Kidney epithelial cell (primary cell): ENCODE results near the gene ITGBL1. TPM values are rescaled to one million over a fixed set of nuclear protein-coding genes. Genes with fewer than 3 reads are reported as not detected.

Experiments
- DNase-seq: peaks from one replicate; pipeline ENCODE4 v3.0.0-alpha.2; 2010; ENCODE audit warnings: low read depth
- H3K27me3 ChIP-seq: 2 replicates; pipeline ENCODE4 v1.6.0; 2011; ENCODE audit warnings: low read length; ENCODE audit not compliant: control insufficient read depth, insufficient read depth
- H3K36me3 ChIP-seq: 2 replicates; pipeline ENCODE4 v1.5.1; 2011; ENCODE audit warnings: low read length; ENCODE audit not compliant: control insufficient read depth, insufficient read depth
- H3K4me3 ChIP-seq: 2 replicates; pipeline ENCODE4 v1.5.1; 2011; ENCODE audit warnings: low read depth, mild to moderate bottlenecking, control low read depth, low read length
- CTCF ChIP-seq: IDR thresholded peaks from 2 replicates; pipeline ENCODE4 v1.5.1; 2011; ENCODE audit warnings: mild to moderate bottlenecking, moderate library complexity, low read length, control low read depth, inconsistent platforms; ENCODE audit not compliant: insufficient read depth, poor library complexity, severe bottlenecking
- total RNA-seq: library from RNA; depleted of rRNA; stranded (reverse); fragments of >200 nt; gene quantifications from 2 replicates; pipeline ENCODE4 v1.2.3, GENCODE V29; 2015

Gene ITGBL1
- total RNA-seq, 1 donor from 2014 or later = 0.21 TPM

- DNase-seq = no peak
- TF ChIP-seq CTCF = no peak
- no peaks in the 10 kb centered on the region for H3K36me3 ChIP-seq
Observed at GRCh38 chr13:101584331-101584730, 131.9 kb downstream of the ITGBL1 start.

GRCh38 chr13:101590479-101590878 lies 138.0 kb downstream of the ITGBL1 start:
- H3K27me3 ChIP-seq = no peaks in the 10 kb centered on the region
- H3K36me3 ChIP-seq = no peaks in the 10 kb centered on the region
- DNase-seq = no peak
- no peak for TF ChIP-seq CTCF
- no peak overlapping the region for H3K4me3 ChIP-seq

More at GRCh38 chr13:101584331-101584730, 131.9 kb downstream of the ITGBL1 start:
- H3K27me3 ChIP-seq = no peaks in the 10 kb centered on the region
- no peak overlapping the region for H3K4me3 ChIP-seq

- H3K4me3 ChIP-seq = no peak overlapping the region
- no peak for DNase-seq
- no peaks in the 10 kb centered on the region for H3K27me3 ChIP-seq
- H3K36me3 ChIP-seq = no peaks in the 10 kb centered on the region
- no peak for TF ChIP-seq CTCF
Observed at GRCh38 chr13:101594936-101595335, 142.5 kb downstream of the ITGBL1 start.

GRCh38 chr13:101596803-101597202 lies 144.3 kb downstream of the ITGBL1 start:
- no peak for DNase-seq
- H3K36me3 ChIP-seq = no peaks in the 10 kb centered on the region
- H3K27me3 ChIP-seq = no peaks in the 10 kb centered on the region
- no peak for TF ChIP-seq CTCF
- no peak overlapping the region for H3K4me3 ChIP-seq

- DNase-seq = no peak
- H3K4me3 ChIP-seq = no peak overlapping the region
- no peak for TF ChIP-seq CTCF
- no peaks in the 10 kb centered on the region for H3K27me3 ChIP-seq
- H3K36me3 ChIP-seq = no peaks in the 10 kb centered on the region
Observed at GRCh38 chr13:101611491-101612475, 159.3 kb downstream of the ITGBL1 start.
